GM21360 (cell line): ENCODE data around the gene RHOF.
"Not testable (repeated sequence)": the region's sequence is repeated elsewhere in the genome, so short reads cannot be mapped to it uniquely, and the experiment has no call there.

Experiments used
- ATAC-seq: cut with Tn5 transposase; IDR thresholded peaks from one replicate; pipeline ENCODE4 v1.9.1; 2021; ENCODE audit warnings: mild to moderate bottlenecking, moderate library complexity; ENCODE audit not compliant: unreplicated experiment

Gene RHOF

GRCh38 chr12:121750507-121750955 lies 43.0 kb downstream of the RHOF start:
- ATAC-seq = no peak

- no peak for ATAC-seq
Observed at GRCh38 chr12:121749267-121749666, 44.2 kb downstream of the RHOF start.

- no peak for ATAC-seq
Observed at GRCh38 chr12:121748571-121749265, 44.8 kb downstream of the RHOF start.

GRCh38 chr12:121748218-121748570 lies 45.3 kb downstream of the RHOF start:
- no peak for ATAC-seq

- not testable (repeated sequence) for ATAC-seq
Observed at GRCh38 chr12:121745545-121745944, 47.9 kb downstream of the RHOF start.

- no peak for ATAC-seq
Observed at GRCh38 chr12:121741743-121742142, 51.7 kb downstream of the RHOF start.

GRCh38 chr12:121740847-121741246 lies 52.6 kb downstream of the RHOF start:
- no peak for ATAC-seq

- ATAC-seq = no peak
Observed at GRCh38 chr12:121738340-121738858, 55.1 kb downstream of the RHOF start.

GRCh38 chr12:121733849-121734248 lies 59.6 kb downstream of the RHOF start:
- no peak for ATAC-seq

- no peak for ATAC-seq
Observed at GRCh38 chr12:121731473-121731872, 62.0 kb downstream of the RHOF start.

GRCh38 chr12:121729021-121729420 lies 64.5 kb downstream of the RHOF start:
- no peak for ATAC-seq
